PFSK-1 (cell line): ENCODE data around the gene PKMYT1.

Experiments used
- FOXP2 ChIP-seq: optimal IDR thresholded peaks from 2 replicates; pipeline ENCODE3; 2011; ENCODE audit warnings: borderline replicate concordance, control low read depth, inconsistent platforms; ENCODE audit not compliant: insufficient read depth; ENCODE audit errors: extremely low read length, extremely low read depth
- POLR2AphosphoS5 ChIP-seq: IDR thresholded peaks from 2 replicates; pipeline ENCODE4 v1.6.1; 2012; ENCODE audit warnings: low read depth, mild to moderate bottlenecking, control low read depth, low read length, moderate library complexity
- REST ChIP-seq, 2 experiments: IDR thresholded peaks; 2 replicates each; pipeline versions ENCODE4 v1.6.1 to v1.8.0; 2011 to 2012; ENCODE audit warnings: low read depth in 2 of 2, low read length in 2 of 2, control low read depth in 1 of 2, inconsistent platforms in 1 of 2, mild to moderate bottlenecking in 1 of 2, moderate library complexity in 1 of 2; ENCODE audit not compliant: insufficient read depth in 1 of 2
- SIN3A ChIP-seq: IDR thresholded peaks from 2 replicates; pipeline ENCODE4 v1.6.1; 2012; ENCODE audit warnings: mild to moderate bottlenecking, low read length, moderate library complexity, borderline replicate concordance; ENCODE audit not compliant: insufficient read depth
- TAF1 ChIP-seq: IDR thresholded peaks from 2 replicates; pipeline ENCODE4 v1.6.1; 2012; ENCODE audit warnings: low read length, control low read depth, borderline replicate concordance; ENCODE audit not compliant: insufficient read depth

PKMYT1 gene

GRCh38 chr16:2926650-2926999 lies 53.6 kb downstream of the PKMYT1 start:
- TF ChIP-seq REST (IDR thresholded peaks at IDR 0.05; ENCODE audit: insufficient read depth in 1 of 2, low read depth in 2 of 2, low read length in 2 of 2) (no peak), SIN3A (no peak), POLR2AphosphoS5 (no peak), FOXP2 (no peak), TAF1 (no peak)

GRCh38 chr16:2925951-2926649 lies 54.1 kb downstream of the PKMYT1 start:
- no peak for TF ChIP-seq SIN3A
- no peak for TF ChIP-seq FOXP2
- no peak for TF ChIP-seq TAF1

GRCh38 chr16:2924901-2925755 lies 55.1 kb downstream of the PKMYT1 start:
- TF ChIP-seq POLR2AphosphoS5 (no peak), REST (IDR thresholded peaks at IDR 0.05; ENCODE audit: insufficient read depth in 1 of 2, low read depth in 2 of 2, low read length in 2 of 2) (no peak), TAF1 (no peak), SIN3A (no peak), FOXP2 (no peak)

- no peak for TF ChIP-seq SIN3A
- no peak for TF ChIP-seq POLR2AphosphoS5
- TF ChIP-seq TAF1: no peak
- no peak for TF ChIP-seq FOXP2
- TF ChIP-seq REST (IDR thresholded peaks at IDR 0.05; ENCODE audit: insufficient read depth in 1 of 2, low read depth in 2 of 2, low read length in 2 of 2): no peak
These were observed 56.8 kb downstream of the PKMYT1 start for GRCh38 chr16:2923481-2923880.
